Esophagus squamous epithelium (tissue), 5 donors: ENCODE measurements around the gene ECHS1. TPM values are rescaled to one million over a fixed set of nuclear protein-coding genes. Genes with fewer than 3 reads are reported as not detected.
"Not testable (repeated sequence)": the region's sequence is repeated elsewhere in the genome, so short reads cannot be mapped to it uniquely, and the experiment has no call there.

Experiments used
- DNase-seq: peaks from one replicate; lab custom pipeline; 2025; lab: John Stamatoyannopoulos, UW
- H3K27ac ChIP-seq, 4 donors: fragments of 200-600 bp; sonication (generic); one replicate each; pipeline ENCODE4 v1.5.1; 2016 to 2019; ENCODE audit warnings: mild to moderate bottlenecking in 1 of 4
- H3K27me3 ChIP-seq, 4 donors: fragments of 200-600 bp; sonication (generic); 1 replicate in 3 of 4; 2 replicates in 1 of 4; pipeline versions ENCODE4 v1.5.1 to v1.6.0; 2017 to 2021; ENCODE audit warnings: antibody characterized with exemption in 1 of 4
- H3K36me3 ChIP-seq, 3 donors: fragments of 200-600 bp; sonication (generic); one replicate each; pipeline ENCODE4 v1.5.1; 2016 to 2019
- H3K4me1 ChIP-seq, 3 donors: fragments of 200-600 bp; sonication (generic); one replicate each; pipeline ENCODE4 v1.5.1; 2017 to 2019
- H3K4me3 ChIP-seq, 4 donors: fragments of 200-600 bp; sonication (generic); 1 replicate in 3 of 4; 2 replicates in 1 of 4; pipeline ENCODE4 v1.5.1; 2016 to 2019; ENCODE audit warnings: mild to moderate bottlenecking in 2 of 4, moderate library complexity in 1 of 4
- H3K9me3 ChIP-seq, 3 donors: fragments of 200-600 bp; sonication (generic); one replicate each; pipeline ENCODE4 v1.5.1; 2016 to 2019
- POLR2A ChIP-seq, 4 donors: fragments of 450-650 bp; IDR thresholded peaks; one replicate each; pipeline ENCODE4 v1.6.1; 2017; ENCODE audit warnings: antibody characterized with exemption in 4 of 4, mild to moderate bottlenecking in 4 of 4, moderate library complexity in 3 of 4
- WGBS, 2 donors: methylation state at CpG; one replicate each; pipeline ENCODE4 v1.1.5; 2018; 5-methylcytosine and 5-hydroxymethylcytosine counted together
- intact Hi-C: fragments of 100-400 bp; cut with DNase I; formaldehyde crosslinking; loops from one replicate; pipeline ENCODE4 v1.15.0; 2022
- total RNA-seq, 4 donors: library from RNA; depleted of rRNA; stranded (reverse); fragments of >200 nt; gene quantifications; one replicate each; pipeline ENCODE4 v1.1.0, GENCODE V29; 2016
- TF ChIP-seq, protein P1 (sequence below), 6 experiments: fragments of 450-650 bp in 4 of 6; fragments of 200-600 bp in 2 of 6; sonication (generic) in 2 of 6; IDR thresholded peaks; one replicate each; pipeline ENCODE4 v1.5.1; 2016 to 2019; ENCODE audit warnings: antibody characterized with exemption in 6 of 6, mild to moderate bottlenecking in 4 of 6, moderate library complexity in 4 of 6
- donor health status: DM: yes; HTN: yes; CAD: no.

The ECHS1 gene
- total RNA-seq, 4 donors from 2014 or later: 75.0 to 115 (median 99.2) TPM

DNA sequence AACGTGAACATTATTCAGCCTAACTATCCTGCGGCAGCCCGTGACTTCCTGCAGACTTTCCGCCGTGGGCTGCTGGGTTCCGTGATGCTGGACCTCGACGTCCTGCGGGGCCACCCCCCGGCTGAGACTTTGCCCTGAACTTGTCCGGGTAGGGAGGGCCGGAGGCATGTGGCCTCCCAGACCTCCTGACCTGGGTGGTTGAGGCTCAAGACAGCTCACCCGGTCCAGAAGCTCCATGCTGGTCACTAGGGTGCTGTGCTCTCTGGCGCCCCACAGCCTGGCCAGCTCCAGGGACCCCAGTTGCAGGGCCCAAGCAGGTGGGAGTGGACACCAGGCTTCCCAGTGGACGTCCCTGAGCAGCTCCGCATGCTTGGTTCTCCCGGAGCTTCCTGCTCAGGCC lies 46.9 kb upstream of the ECHS1 start:
- H3K27me3 ChIP-seq: peaks cover 0 to 30% (median 3%) of the 10 kb centered on the region in 4 donors
- H3K36me3 ChIP-seq: peaks cover 0 to 59% (median 13%) of the 10 kb centered on the region in 3 donors
- intact Hi-C loops: no loop called here
- H3K27ac ChIP-seq: no peak overlapping the region
- no peak for DNase-seq
- WGBS, 2 donors: 90% methylated on average over 2 to 8 of the region's 17 CpGs
- no peak for TF ChIP-seq POLR2A (IDR thresholded peaks at IDR 0.05)
- TF ChIP-seq, protein P1, sequence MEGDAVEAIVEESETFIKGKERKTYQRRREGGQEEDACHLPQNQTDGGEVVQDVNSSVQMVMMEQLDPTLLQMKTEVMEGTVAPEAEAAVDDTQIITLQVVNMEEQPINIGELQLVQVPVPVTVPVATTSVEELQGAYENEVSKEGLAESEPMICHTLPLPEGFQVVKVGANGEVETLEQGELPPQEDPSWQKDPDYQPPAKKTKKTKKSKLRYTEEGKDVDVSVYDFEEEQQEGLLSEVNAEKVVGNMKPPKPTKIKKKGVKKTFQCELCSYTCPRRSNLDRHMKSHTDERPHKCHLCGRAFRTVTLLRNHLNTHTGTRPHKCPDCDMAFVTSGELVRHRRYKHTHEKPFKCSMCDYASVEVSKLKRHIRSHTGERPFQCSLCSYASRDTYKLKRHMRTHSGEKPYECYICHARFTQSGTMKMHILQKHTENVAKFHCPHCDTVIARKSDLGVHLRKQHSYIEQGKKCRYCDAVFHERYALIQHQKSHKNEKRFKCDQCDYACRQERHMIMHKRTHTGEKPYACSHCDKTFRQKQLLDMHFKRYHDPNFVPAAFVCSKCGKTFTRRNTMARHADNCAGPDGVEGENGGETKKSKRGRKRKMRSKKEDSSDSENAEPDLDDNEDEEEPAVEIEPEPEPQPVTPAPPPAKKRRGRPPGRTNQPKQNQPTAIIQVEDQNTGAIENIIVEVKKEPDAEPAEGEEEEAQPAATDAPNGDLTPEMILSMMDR (IDR thresholded peaks at IDR 0.05): no peak
- no peak overlapping the region for H3K4me3 ChIP-seq
- H3K4me1 ChIP-seq: peaks cover 0 to 15% (median 11%) of the 10 kb centered on the region in 3 donors
- no peaks in the 10 kb centered on the region for H3K9me3 ChIP-seq

DNA sequence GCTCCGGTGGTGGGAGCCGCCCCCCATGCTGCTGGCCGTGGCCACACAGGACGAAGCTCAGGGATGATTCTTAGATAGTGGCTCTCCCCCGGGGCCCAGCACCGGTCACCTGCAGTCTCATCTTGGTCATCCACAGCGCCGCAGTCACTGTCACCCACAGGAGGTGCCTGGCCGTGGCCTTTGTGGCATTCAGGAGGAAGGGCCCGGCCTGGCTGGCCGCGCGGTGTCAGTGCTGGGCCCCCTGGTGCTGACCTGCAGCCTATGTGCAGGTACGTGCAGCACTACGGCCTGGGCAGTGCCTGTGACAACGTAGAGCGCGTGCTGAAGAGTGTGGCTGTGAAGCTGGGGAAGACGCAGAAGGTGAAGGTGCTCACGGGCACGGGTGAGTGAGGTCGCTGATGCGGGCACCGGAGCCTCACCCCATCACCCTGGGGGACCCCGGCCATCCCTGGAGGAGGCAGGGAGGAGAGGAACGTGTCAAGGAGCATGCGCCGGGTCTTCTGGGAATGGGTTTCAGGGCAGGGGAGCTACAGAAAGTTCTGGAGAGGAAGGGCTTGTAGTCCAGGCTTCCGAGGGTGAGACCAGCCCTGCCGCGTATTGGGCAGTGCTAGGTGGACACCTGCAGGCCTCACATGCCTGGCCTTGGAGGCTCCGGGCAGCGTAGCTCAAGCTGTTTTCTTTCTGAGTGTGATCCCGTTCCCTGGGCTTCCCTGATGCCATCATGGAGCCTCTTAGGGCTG lies 46.2 kb upstream of the ECHS1 start:
- intact Hi-C loops: no loop called here
- WGBS, 2 donors: 89 to 90% methylated on average over 17 to 27 of the region's 34 CpGs
- Histone ChIP-seq H3K27ac (no peak overlapping the region), H3K27me3 (peaks cover 0 to 24% (median 3%) of the 10 kb centered on the region in 4 donors), H3K4me1 (peaks cover 0 to 15% (median 11%) of the 10 kb centered on the region in 3 donors), H3K36me3 (peaks cover 0 to 66% (median 13%) of the 10 kb centered on the region in 3 donors), H3K4me3 (no peak overlapping the region), H3K9me3 (no peaks in the 10 kb centered on the region)
- DNase-seq: no peak
- TF ChIP-seq POLR2A (IDR thresholded peaks at IDR 0.05): no peak
- TF ChIP-seq, protein P1 (IDR thresholded peaks at IDR 0.05): no peak

DNA sequence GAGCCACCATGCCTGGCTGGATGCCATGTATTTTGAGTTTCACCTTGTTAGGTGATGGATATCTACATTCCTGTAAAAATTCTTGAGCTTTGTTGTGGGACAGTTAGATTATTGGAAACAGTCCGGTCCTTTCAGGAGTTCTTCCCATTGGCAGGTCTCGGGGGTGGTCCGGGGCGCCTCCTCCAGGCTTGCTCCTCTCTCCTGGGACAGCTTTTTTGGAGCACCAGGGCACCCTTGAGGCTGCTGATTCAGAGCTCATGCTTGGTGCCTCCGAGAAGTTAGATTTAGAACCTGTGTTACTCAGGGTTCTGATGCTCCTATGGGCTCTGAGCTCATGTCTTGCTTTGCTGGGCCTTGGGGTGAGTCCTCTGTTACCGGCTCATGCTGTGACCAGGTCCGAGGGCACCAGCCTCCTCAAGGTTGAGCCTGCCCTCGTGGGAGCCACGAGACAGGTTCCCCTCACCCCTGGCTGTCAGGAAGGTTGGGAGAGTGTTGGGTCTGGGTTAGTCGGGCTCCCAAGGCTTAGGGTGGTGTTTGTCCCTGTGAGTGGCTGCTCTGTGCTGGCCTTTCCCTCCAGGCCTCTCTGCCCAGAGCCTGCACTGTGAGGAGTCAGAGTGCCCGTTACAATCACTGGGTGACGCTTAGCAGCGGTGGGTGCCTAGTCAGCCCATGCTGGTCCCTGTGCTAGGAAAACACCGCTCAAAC lies 45.3 kb upstream of the ECHS1 start:
- H3K27ac ChIP-seq: no peak overlapping the region
- peaks cover 0 to 12% (median 10%) of the 10 kb centered on the region in 3 donors for H3K4me1 ChIP-seq
- no peak for TF ChIP-seq POLR2A (IDR thresholded peaks at IDR 0.05)
- TF ChIP-seq, protein P1 (IDR thresholded peaks at IDR 0.05): no peak
- no peak for DNase-seq
- H3K27me3 ChIP-seq: peaks cover 0 to 20% (median 3%) of the 10 kb centered on the region in 4 donors
- intact Hi-C loops: no loop called here
- WGBS, 2 donors: 94 to 96% methylated on average over 8 to 12 of the region's 14 CpGs
- H3K4me3 ChIP-seq: no peak overlapping the region
- no peaks in the 10 kb centered on the region for H3K9me3 ChIP-seq
- H3K36me3 ChIP-seq: peaks cover 0 to 70% (median 13%) of the 10 kb centered on the region in 3 donors

DNA sequence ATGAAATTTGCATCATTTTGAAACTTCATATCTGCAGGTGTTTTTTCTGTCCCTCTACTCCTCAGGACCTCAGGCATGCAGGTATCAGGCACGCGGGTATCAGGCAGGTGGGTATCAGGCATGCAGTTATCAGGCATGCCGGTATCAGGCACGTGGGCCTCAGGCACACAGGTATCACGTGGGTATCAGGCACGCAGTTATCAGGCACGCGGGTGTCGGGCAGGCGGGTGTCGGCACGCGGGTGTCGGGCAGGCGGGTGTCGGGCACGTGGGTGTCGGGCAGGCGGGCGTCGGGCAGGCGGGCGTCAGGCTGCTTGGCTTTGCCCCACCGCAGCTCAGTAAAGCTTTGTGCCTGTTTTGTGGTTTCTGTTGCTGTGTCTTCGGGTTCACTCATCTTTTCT lies 42.6 kb upstream of the ECHS1 start:
- no peak for DNase-seq
- Histone ChIP-seq H3K36me3 (peaks cover 0 to 82% (median 13%) of the 10 kb centered on the region in 3 donors), H3K4me3 (no peak overlapping the region), H3K27ac (no peak overlapping the region), H3K4me1 (no peaks in the 10 kb centered on the region), H3K9me3 (peaks cover 0 to 24% (median 13%) of the 10 kb centered on the region in 3 donors), H3K27me3 (peaks cover 0 to 2% (median 0%) of the 10 kb centered on the region in 4 donors)
- no peak for TF ChIP-seq POLR2A (IDR thresholded peaks at IDR 0.05)
- TF ChIP-seq, protein P1 (IDR thresholded peaks at IDR 0.05): no peak
- intact Hi-C loops: no loop called here
- 92 to 94% methylated on average over 2 to 23 of the region's 25 CpGs for WGBS, 2 donors

DNA sequence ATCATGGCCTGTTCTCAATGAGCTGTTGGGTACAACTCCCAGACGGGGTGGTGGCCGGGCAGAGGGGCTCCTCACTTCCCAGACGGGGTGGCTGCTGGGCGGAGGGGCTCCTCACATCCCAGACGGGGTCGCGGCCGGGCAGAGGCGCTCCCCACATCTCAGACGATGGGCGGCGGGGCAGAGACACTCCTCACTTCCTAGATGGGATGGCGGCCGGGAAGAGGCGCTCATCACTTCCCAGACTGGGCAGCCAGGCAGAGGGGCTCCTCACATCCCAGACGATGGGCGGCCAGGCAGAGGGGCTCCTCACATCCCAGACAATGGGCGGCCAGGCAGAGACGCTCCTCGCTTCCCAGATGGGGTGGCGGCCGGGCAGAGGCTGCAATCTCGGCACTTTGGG lies 41.2 kb upstream of the ECHS1 start:
- intact Hi-C loops, H3K27me3 ChIP-seq, H3K4me3 ChIP-seq, H3K4me1 ChIP-seq, H3K27ac ChIP-seq, DNase-seq: not testable (repeated sequence)
- Histone ChIP-seq H3K9me3 (peaks cover 0 to 32% (median 13%) of the 10 kb centered on the region in 3 donors), H3K36me3 (peaks cover 0 to 82% (median 11%) of the 10 kb centered on the region in 3 donors)
- no CpG with 5 or more reads among the region's 23 CpGs for WGBS, 2 donors
